Fibroblast of lung (primary cell): ENCODE data around the gene UCHL1. TPM values are rescaled to one million over a fixed set of nuclear protein-coding genes. Genes with fewer than 3 reads are reported as not detected.

Experiments
- DNase-seq, 2 donors: peaks; one replicate each; pipeline versions ENCODE4 v3.0.0 to v3.0.0-alpha.2; 2010; ENCODE audit warnings: low read depth in 2 of 2
- H2AFZ ChIP-seq: 2 replicates; pipeline ENCODE4 v1.5.1; 2012; ENCODE audit warnings: low read length, control low read depth, inconsistent platforms
- H3K27ac ChIP-seq: 2 replicates; pipeline ENCODE4 v1.5.1; 2011; ENCODE audit warnings: low read length, control low read depth; ENCODE audit not compliant: insufficient read depth
- H3K27me3 ChIP-seq: 2 replicates; pipeline ENCODE4 v1.5.1; 2011; ENCODE audit warnings: mild to moderate bottlenecking, low read length; ENCODE audit not compliant: control insufficient read depth, insufficient read depth
- H3K36me3 ChIP-seq: 2 replicates; pipeline ENCODE4 v1.5.1; 2011; ENCODE audit warnings: low read length; ENCODE audit not compliant: control insufficient read depth, insufficient read depth
- H3K4me1 ChIP-seq: 2 replicates; pipeline ENCODE4 v1.5.1; 2011; ENCODE audit warnings: low read length; ENCODE audit not compliant: control insufficient read depth, insufficient read depth; ENCODE audit errors: extremely low read depth
- H3K4me2 ChIP-seq: 2 replicates; pipeline ENCODE4 v1.5.1; 2011; ENCODE audit warnings: low read length, control low read depth; ENCODE audit not compliant: insufficient read depth; ENCODE audit errors: extremely low read depth
- H3K4me3 ChIP-seq, 4 experiments: fragments of 200-600 bp in 1 of 4; sonication (generic) in 1 of 4; replicated peaks in 1 of 4; 2 replicates each; pipeline ENCODE4 v1.5.1; 2011 to 2016; ENCODE audit warnings: low read length in 4 of 4, low read depth in 3 of 4, mild to moderate bottlenecking in 3 of 4, control low read depth in 2 of 4, inconsistent platforms in 1 of 4, mixed read lengths in 1 of 4; ENCODE audit not compliant: insufficient read depth in 1 of 4; ENCODE audit errors: control extremely low read depth in 1 of 4
- H3K79me2 ChIP-seq: 2 replicates; pipeline ENCODE4 v1.5.1; 2012; ENCODE audit warnings: mild to moderate bottlenecking, low read length, inconsistent platforms; ENCODE audit not compliant: control insufficient read depth, insufficient read depth
- H3K9ac ChIP-seq: 2 replicates; pipeline ENCODE4 v1.5.1; 2011; ENCODE audit warnings: mild to moderate bottlenecking, low read length, control low read depth; ENCODE audit not compliant: insufficient read depth
- H3K9me3 ChIP-seq: 2 replicates; pipeline ENCODE4 v1.5.1; 2012; ENCODE audit warnings: low read depth, low read length; ENCODE audit not compliant: control insufficient read depth, insufficient read depth
- H4K20me1 ChIP-seq: 2 replicates; pipeline ENCODE4 v1.5.1; 2011; ENCODE audit warnings: low read length; ENCODE audit not compliant: control insufficient read depth, insufficient read depth; ENCODE audit errors: extremely low read depth
- EZH2 ChIP-seq: IDR thresholded peaks from 2 replicates; pipeline ENCODE4 v1.5.1; 2012; ENCODE audit warnings: low read length, control low read depth, mild to moderate bottlenecking; ENCODE audit errors: missing control alignments
- polyA plus RNA-seq, 2 donors: library from polyadenylated mRNA; depleted of rRNA in 1 of 2; stranded (reverse) in 1 of 2; unstranded in 1 of 2; fragments of >200 nt; gene quantifications; 2 replicates each; pipeline ENCODE4 v1.2.1, GENCODE V29; 2011 to 2012; ENCODE audit warnings: missing spikeins in 1 of 2
- total RNA-seq: library from RNA; depleted of rRNA; stranded (reverse); fragments of >200 nt; gene quantifications from 2 replicates; pipeline ENCODE4 v1.2.1, GENCODE V29; 2014
- TF ChIP-seq, protein P1 (sequence below), 2 donors: IDR thresholded peaks in 1 of 2; conservative IDR thresholded peaks in 1 of 2; 1 replicate in 1 of 2; 2 replicates in 1 of 2; pipeline ENCODE4 v1.5.1; 2011 to 2012; ENCODE audit warnings: low read length in 2 of 2, control low read depth in 1 of 2, inconsistent platforms in 1 of 2, low read depth in 1 of 2, mild to moderate bottlenecking in 1 of 2

Gene UCHL1
- total and polyA plus RNA-seq, 2 donors (not counting 1 experiment from before 2014, with no cell fraction given): 397 to 491 TPM

- H3K36me3 ChIP-seq: peaks cover 3% of the 10 kb centered on the region
- TF ChIP-seq EZH2: no peak
- TF ChIP-seq, protein P1, sequence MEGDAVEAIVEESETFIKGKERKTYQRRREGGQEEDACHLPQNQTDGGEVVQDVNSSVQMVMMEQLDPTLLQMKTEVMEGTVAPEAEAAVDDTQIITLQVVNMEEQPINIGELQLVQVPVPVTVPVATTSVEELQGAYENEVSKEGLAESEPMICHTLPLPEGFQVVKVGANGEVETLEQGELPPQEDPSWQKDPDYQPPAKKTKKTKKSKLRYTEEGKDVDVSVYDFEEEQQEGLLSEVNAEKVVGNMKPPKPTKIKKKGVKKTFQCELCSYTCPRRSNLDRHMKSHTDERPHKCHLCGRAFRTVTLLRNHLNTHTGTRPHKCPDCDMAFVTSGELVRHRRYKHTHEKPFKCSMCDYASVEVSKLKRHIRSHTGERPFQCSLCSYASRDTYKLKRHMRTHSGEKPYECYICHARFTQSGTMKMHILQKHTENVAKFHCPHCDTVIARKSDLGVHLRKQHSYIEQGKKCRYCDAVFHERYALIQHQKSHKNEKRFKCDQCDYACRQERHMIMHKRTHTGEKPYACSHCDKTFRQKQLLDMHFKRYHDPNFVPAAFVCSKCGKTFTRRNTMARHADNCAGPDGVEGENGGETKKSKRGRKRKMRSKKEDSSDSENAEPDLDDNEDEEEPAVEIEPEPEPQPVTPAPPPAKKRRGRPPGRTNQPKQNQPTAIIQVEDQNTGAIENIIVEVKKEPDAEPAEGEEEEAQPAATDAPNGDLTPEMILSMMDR (conservative IDR thresholded peaks at IDR 0.05 in 1 of 2, IDR thresholded peaks at IDR 0.05 in 1 of 2; ENCODE audit: low read depth in 1 of 2, low read length in 2 of 2): peak; percentile 50 to 66
- no peaks in the 10 kb centered on the region for H3K9me3 ChIP-seq
- H2AFZ ChIP-seq: no peak overlapping the region
- no peak overlapping the region for H3K9ac ChIP-seq
- H3K4me1 ChIP-seq: no peaks in the 10 kb centered on the region
- H3K4me2 ChIP-seq: peak overlapping the region; percentile 21
- peaks cover 2% of the 10 kb centered on the region for H3K79me2 ChIP-seq
- peak; percentile 72 to 81 for DNase-seq
- H3K4me3 ChIP-seq: peak overlapping the region in 2 of 4 experiments; percentile 73 to 78
- no peaks in the 10 kb centered on the region for H4K20me1 ChIP-seq
- H3K27ac ChIP-seq: no peak overlapping the region
- peaks cover 4% of the 10 kb centered on the region for H3K27me3 ChIP-seq
Observed at GRCh38 chr4:41258783-41259182, 2.1 kb downstream of the UCHL1 start.

DNA sequence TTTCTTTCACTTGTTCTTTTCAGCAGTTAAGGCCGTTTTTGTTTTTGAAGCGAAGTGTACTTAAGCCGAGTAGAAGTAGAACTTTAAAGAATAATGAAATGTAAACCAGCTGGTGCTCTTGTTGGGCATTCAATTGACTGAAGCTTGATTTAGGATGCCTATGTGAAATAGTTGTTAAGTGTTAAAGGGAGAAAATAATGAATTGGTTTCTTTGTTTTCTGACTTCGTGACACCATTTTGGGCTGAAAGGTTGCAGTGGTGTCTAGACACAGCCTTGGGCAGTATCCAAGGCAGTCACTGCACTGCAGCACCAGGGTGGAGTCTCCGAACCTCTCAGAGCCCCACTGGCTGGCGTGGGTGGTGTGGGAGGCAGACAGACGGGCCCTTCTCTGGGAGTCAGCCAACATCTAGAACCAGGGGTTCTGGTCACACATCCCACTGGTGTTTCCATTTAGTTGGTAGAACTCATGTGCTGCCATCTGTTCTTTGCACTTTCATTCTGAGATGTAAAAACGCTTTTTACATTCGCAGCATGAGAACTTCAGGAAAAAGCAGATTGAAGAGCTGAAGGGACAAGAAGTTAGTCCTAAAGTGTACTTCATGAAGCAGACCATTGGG is 3.5 kb downstream of the UCHL1 start:
- TF ChIP-seq EZH2: no peak
- TF ChIP-seq, protein P1 (conservative IDR thresholded peaks at IDR 0.05 in 1 of 2, IDR thresholded peaks at IDR 0.05 in 1 of 2; ENCODE audit: low read depth in 1 of 2, low read length in 2 of 2): no peak
- H3K27ac ChIP-seq: no peak overlapping the region
- no peaks in the 10 kb centered on the region for H3K4me1 ChIP-seq
- peaks cover 4% of the 10 kb centered on the region for H3K27me3 ChIP-seq
- no peaks in the 10 kb centered on the region for H4K20me1 ChIP-seq
- H3K36me3 ChIP-seq: peaks cover 3% of the 10 kb centered on the region
- H3K79me2 ChIP-seq: peaks cover 2% of the 10 kb centered on the region
- no peak for DNase-seq
- H3K9me3 ChIP-seq: no peaks in the 10 kb centered on the region
- no peak overlapping the region for H3K4me2 ChIP-seq
- no peak overlapping the region for H2AFZ ChIP-seq
- H3K9ac ChIP-seq: no peak overlapping the region
- H3K4me3 ChIP-seq: no peak overlapping the region

GRCh38 chr4:41262198-41262597 is 5.5 kb downstream of the UCHL1 start:
- no peak for DNase-seq
- H3K4me2 ChIP-seq: no peak overlapping the region
- H3K36me3 ChIP-seq: peaks cover 3% of the 10 kb centered on the region
- H3K79me2 ChIP-seq: peaks cover 2% of the 10 kb centered on the region
- no peak overlapping the region for H2AFZ ChIP-seq
- H4K20me1 ChIP-seq: no peaks in the 10 kb centered on the region
- H3K27ac ChIP-seq: no peak overlapping the region
- TF ChIP-seq, protein P1 (conservative IDR thresholded peaks at IDR 0.05 in 1 of 2, IDR thresholded peaks at IDR 0.05 in 1 of 2; ENCODE audit: low read depth in 1 of 2, low read length in 2 of 2): no peak
- no peaks in the 10 kb centered on the region for H3K9me3 ChIP-seq
- no peak overlapping the region for H3K4me3 ChIP-seq
- no peaks in the 10 kb centered on the region for H3K4me1 ChIP-seq
- H3K9ac ChIP-seq: no peak overlapping the region
- no peaks in the 10 kb centered on the region for H3K27me3 ChIP-seq
